ENCODE data around the gene ROM1. TPM values are rescaled to one million over a fixed set of nuclear protein-coding genes. Genes with fewer than 3 reads are reported as not detected.
A peak's percentile ranks its signal among the peaks of the same experiment; 100 is the strongest.

Gene ROM1
- total RNA-seq, 1 experiment from 2014 or later: 0.45 TPM

GRCh38 chr11:62605902-62606301 is 7.2 kb upstream of the ROM1 start:
- Histone ChIP-seq H3K27ac (ENCODE audit: low read length) (no peak overlapping the region), H3K9ac (ENCODE audit: low read length) (no peak overlapping the region), H3K79me2 (ENCODE audit: low read length) (peaks cover 7% of the 10 kb centered on the region), H3K27me3 (ENCODE audit: low read length) (no peaks in the 10 kb centered on the region), H3K9me3 (ENCODE audit: low read length) (no peaks in the 10 kb centered on the region), H3K4me1 (ENCODE audit: low read length) (peaks cover 28% of the 10 kb centered on the region), H2AFZ (ENCODE audit: low read length) (no peak overlapping the region), H3K4me2 (ENCODE audit: low read depth, low read length, poor library complexity, severe bottlenecking) (no peak overlapping the region), H4K20me1 (ENCODE audit: insufficient read depth, low read depth, low read length) (peaks cover 28% of the 10 kb centered on the region; the same call in 1 of the 2 replicates), H3K9me2 (replicated peaks; ENCODE audit: insufficient read depth, low read length) (no peaks in the 10 kb centered on the region), H3K36me3 (ENCODE audit: insufficient read depth, low read length) (peaks cover 14% of the 10 kb centered on the region), H3K4me3 (ENCODE audit: low read length) (no peak overlapping the region)
- DNase-seq: no peak

GRCh38 chr11:62607714-62608113 is 5.3 kb upstream of the ROM1 start:
- Histone ChIP-seq H3K4me3 (ENCODE audit: low read length) (peak overlapping the region; percentile 28; the same call in 1 of the 2 replicates), H3K79me2 (ENCODE audit: low read length) (no peaks in the 10 kb centered on the region), H3K27me3 (ENCODE audit: low read length) (no peaks in the 10 kb centered on the region), H3K9ac (ENCODE audit: low read length) (peak overlapping the region; percentile 42), H3K9me3 (ENCODE audit: low read length) (no peaks in the 10 kb centered on the region), H4K20me1 (ENCODE audit: insufficient read depth, low read depth, low read length) (peaks cover 28% of the 10 kb centered on the region; the same call in 1 of the 2 replicates), H3K9me2 (replicated peaks; ENCODE audit: insufficient read depth, low read length) (no peaks in the 10 kb centered on the region), H3K4me1 (ENCODE audit: low read length) (peaks cover 34% of the 10 kb centered on the region), H3K36me3 (ENCODE audit: insufficient read depth, low read length) (peaks cover 14% of the 10 kb centered on the region), H2AFZ (ENCODE audit: low read length) (no peak overlapping the region), H3K4me2 (ENCODE audit: low read depth, low read length, poor library complexity, severe bottlenecking) (peak overlapping the region; percentile 61), H3K27ac (ENCODE audit: low read length) (peak overlapping the region; percentile 36)
- peak; percentile 97 for DNase-seq

- H3K27ac ChIP-seq (ENCODE audit: low read length): no peak overlapping the region
- H3K9me2 ChIP-seq (replicated peaks; ENCODE audit: insufficient read depth, low read length): no peaks in the 10 kb centered on the region
- peaks cover 28% of the 10 kb centered on the region; the same call in 1 of the 2 replicates for H4K20me1 ChIP-seq (ENCODE audit: insufficient read depth, low read depth, low read length)
- peaks cover 14% of the 10 kb centered on the region for H3K36me3 ChIP-seq (ENCODE audit: insufficient read depth, low read length)
- H3K4me2 ChIP-seq (ENCODE audit: low read depth, low read length, poor library complexity, severe bottlenecking): no peak overlapping the region
- H3K79me2 ChIP-seq (ENCODE audit: low read length): no peaks in the 10 kb centered on the region
- H2AFZ ChIP-seq (ENCODE audit: low read length): no peak overlapping the region
- H3K9ac ChIP-seq (ENCODE audit: low read length): no peak overlapping the region
- DNase-seq: no peak
- no peak overlapping the region for H3K4me3 ChIP-seq (ENCODE audit: low read length)
- no peaks in the 10 kb centered on the region for H3K9me3 ChIP-seq (ENCODE audit: low read length)
- H3K27me3 ChIP-seq (ENCODE audit: low read length): no peaks in the 10 kb centered on the region
- peaks cover 34% of the 10 kb centered on the region for H3K4me1 ChIP-seq (ENCODE audit: low read length)
Measured at GRCh38 chr11:62608776-62609175, 4.3 kb upstream of the ROM1 start.

GRCh38 chr11:62610403-62610802 is 2.7 kb upstream of the ROM1 start:
- Histone ChIP-seq H3K4me2 (ENCODE audit: low read depth, low read length, poor library complexity, severe bottlenecking) (peak overlapping the region; percentile 80), H3K27me3 (ENCODE audit: low read length) (no peaks in the 10 kb centered on the region), H3K4me3 (ENCODE audit: low read length) (no peak overlapping the region), H3K79me2 (ENCODE audit: low read length) (no peaks in the 10 kb centered on the region), H3K36me3 (ENCODE audit: insufficient read depth, low read length) (peaks cover 13% of the 10 kb centered on the region), H3K27ac (ENCODE audit: low read length) (no peak overlapping the region), H3K9me2 (replicated peaks; ENCODE audit: insufficient read depth, low read length) (no peaks in the 10 kb centered on the region), H3K9ac (ENCODE audit: low read length) (no peak overlapping the region), H3K4me1 (ENCODE audit: low read length) (peaks cover 34% of the 10 kb centered on the region), H4K20me1 (ENCODE audit: insufficient read depth, low read depth, low read length) (peaks cover 27% of the 10 kb centered on the region; the same call in 1 of the 2 replicates), H3K9me3 (ENCODE audit: low read length) (no peaks in the 10 kb centered on the region), H2AFZ (ENCODE audit: low read length) (no peak overlapping the region)
- DNase-seq: no peak

- peaks cover 34% of the 10 kb centered on the region for H3K4me1 ChIP-seq (ENCODE audit: low read length)
- H3K36me3 ChIP-seq (ENCODE audit: insufficient read depth, low read length): peaks cover 6% of the 10 kb centered on the region
- H3K9me2 ChIP-seq (replicated peaks; ENCODE audit: insufficient read depth, low read length): no peaks in the 10 kb centered on the region
- no peak for DNase-seq
- peak overlapping the region; percentile 87 for H3K4me3 ChIP-seq (ENCODE audit: low read length)
- 0 out of 2 replicates have a peak overlapping the region, but pooled peaks have one; percentile 99 for H2AFZ ChIP-seq (ENCODE audit: low read length)
- no peaks in the 10 kb centered on the region for H3K79me2 ChIP-seq (ENCODE audit: low read length)
- H3K9me3 ChIP-seq (ENCODE audit: low read length): no peaks in the 10 kb centered on the region
- peak overlapping the region; percentile 80 for H3K4me2 ChIP-seq (ENCODE audit: low read depth, low read length, poor library complexity, severe bottlenecking)
- H3K27me3 ChIP-seq (ENCODE audit: low read length): no peaks in the 10 kb centered on the region
- peaks cover 20% of the 10 kb centered on the region; the same call in 1 of the 2 replicates for H4K20me1 ChIP-seq (ENCODE audit: insufficient read depth, low read depth, low read length)
- peak overlapping the region; percentile 86 for H3K9ac ChIP-seq (ENCODE audit: low read length)
- peak overlapping the region; percentile 52; the same call in 1 of the 2 replicates for H3K27ac ChIP-seq (ENCODE audit: low read length)
Measured at GRCh38 chr11:62610814-62611704, 2.0 kb upstream of the ROM1 start.

GRCh38 chr11:62611705-62612365 is 1.2 kb upstream of the ROM1 start:
- peaks cover 17% of the 10 kb centered on the region; the same call in 1 of the 2 replicates for H4K20me1 ChIP-seq (ENCODE audit: insufficient read depth, low read depth, low read length)
- no peaks in the 10 kb centered on the region for H3K9me2 ChIP-seq (replicated peaks; ENCODE audit: insufficient read depth, low read length)
- H3K36me3 ChIP-seq (ENCODE audit: insufficient read depth, low read length): 0 out of 2 replicates have a peak, but pooled peaks cover 1% of the 10 kb centered on the region
- no peaks in the 10 kb centered on the region for H3K79me2 ChIP-seq (ENCODE audit: low read length)
- peak overlapping the region; percentile 86 for H3K9ac ChIP-seq (ENCODE audit: low read length)
- peak; percentile 86 for DNase-seq
- peaks cover 32% of the 10 kb centered on the region for H3K4me1 ChIP-seq (ENCODE audit: low read length)
- H3K4me2 ChIP-seq (ENCODE audit: low read depth, low read length, poor library complexity, severe bottlenecking): peak overlapping the region; percentile 80
- no peaks in the 10 kb centered on the region for H3K9me3 ChIP-seq (ENCODE audit: low read length)
- peak overlapping the region; percentile 99 for H2AFZ ChIP-seq (ENCODE audit: low read length)
- H3K27me3 ChIP-seq (ENCODE audit: low read length): no peaks in the 10 kb centered on the region
- H3K4me3 ChIP-seq (ENCODE audit: low read length): peak overlapping the region; percentile 87
- H3K27ac ChIP-seq (ENCODE audit: low read length): peak overlapping the region; percentile 52

- no peak overlapping the region for H3K27ac ChIP-seq (ENCODE audit: low read length)
- no peak overlapping the region for H2AFZ ChIP-seq (ENCODE audit: low read length)
- no peaks in the 10 kb centered on the region for H3K79me2 ChIP-seq (ENCODE audit: low read length)
- peaks cover 5% of the 10 kb centered on the region; the same call in 1 of the 2 replicates for H4K20me1 ChIP-seq (ENCODE audit: insufficient read depth, low read depth, low read length)
- no peaks in the 10 kb centered on the region for H3K36me3 ChIP-seq (ENCODE audit: insufficient read depth, low read length)
- no peak for DNase-seq
- H3K9me3 ChIP-seq (ENCODE audit: low read length): no peaks in the 10 kb centered on the region
- peak overlapping the region; percentile 15 for H3K4me2 ChIP-seq (ENCODE audit: low read depth, low read length, poor library complexity, severe bottlenecking)
- H3K9ac ChIP-seq (ENCODE audit: low read length): 0 out of 2 replicates have a peak overlapping the region, but pooled peaks have one; percentile 15
- peaks cover 17% of the 10 kb centered on the region for H3K4me1 ChIP-seq (ENCODE audit: low read length)
- peak overlapping the region; percentile 87; the same call in 1 of the 2 replicates for H3K4me3 ChIP-seq (ENCODE audit: low read length)
- no peaks in the 10 kb centered on the region for H3K9me2 ChIP-seq (replicated peaks; ENCODE audit: insufficient read depth, low read length)
- no peaks in the 10 kb centered on the region for H3K27me3 ChIP-seq (ENCODE audit: low read length)
Measured at GRCh38 chr11:62613291-62613778, 278 bp downstream of the ROM1 start.
